IMR-90 (cell line): ENCODE results near the gene PDLIM4. TPM values are rescaled to one million over a fixed set of nuclear protein-coding genes. Genes with fewer than 3 reads are reported as not detected.

Source experiments
- ATAC-seq: fragments of 200-7000 bp; cut with Tn5 transposase; 2 replicates; pipeline ENCODE4 v1.9.1; 2020; ENCODE audit warnings: low read depth, mild to moderate bottlenecking, moderate library complexity
- Bru-seq: library from RNA; stranded (reverse); fragments of 400-500 nt; gene quantifications from one replicate; lab custom pipeline; 2021; lab: Mats Ljungman, UMichigan
- BruChase-seq, 2 experiments: library from RNA; stranded (reverse); fragments of 400-500 nt; gene quantifications; one replicate each; lab custom pipeline; 2021; lab: Mats Ljungman, UMichigan
- BruUV-seq: library from RNA; stranded (reverse); fragments of 400-500 nt; replicated peaks from 2 replicates; lab custom pipeline; 2021; lab: Mats Ljungman, UMichigan
- CTCF ChIA-PET: fragments of 300-600 bp; formaldehyde crosslinking; extraction: SDS; loops from one replicate; lab custom pipeline; 2021; ENCODE audit warnings: antibody characterized with exemption; lab: Yijun Ruan, JAX
- POLR2A ChIA-PET: fragments of 300-600 bp; sonication (Branson Sonifier 250); formaldehyde crosslinking; loops from one replicate; lab custom pipeline; 2022; ENCODE audit warnings: antibody characterized with exemption; ENCODE audit not compliant: unreplicated experiment; lab: Charles Lee
- DNase-seq: peaks from one replicate; pipeline ENCODE4 v3.0.0; 2013
- H2AFZ ChIP-seq: replicated peaks from 2 replicates; pipeline ENCODE3; 2013; ENCODE audit warnings: low read length, mild to moderate bottlenecking; ENCODE audit not compliant: poor library complexity
- H2AK5ac ChIP-seq: 2 replicates; pipeline ENCODE4 v1.6.1; 2013; ENCODE audit warnings: low read depth, low read length, inconsistent platforms
- H2AK9ac ChIP-seq: replicated peaks from 2 replicates; pipeline ENCODE3; 2013; ENCODE audit warnings: mild to moderate bottlenecking, low read depth, low read length, moderate library complexity; ENCODE audit not compliant: poor library complexity
- H2BK120ac ChIP-seq: 2 replicates; pipeline ENCODE4 v1.6.1; 2013; ENCODE audit warnings: low read depth, low read length, inconsistent platforms
- H2BK15ac ChIP-seq: 3 replicates; pipeline ENCODE4 v1.6.1; 2013; ENCODE audit warnings: low read depth, low read length, inconsistent platforms
- H2BK20ac ChIP-seq: 2 replicates; pipeline ENCODE4 v1.6.1; 2013; ENCODE audit warnings: low read depth, mild to moderate bottlenecking, inconsistent platforms, low read length, moderate library complexity
- H2BK5ac ChIP-seq: 2 replicates; pipeline ENCODE4 v1.6.1; 2013; ENCODE audit warnings: mild to moderate bottlenecking, low read depth, low read length, inconsistent platforms; ENCODE audit not compliant: poor library complexity, severe bottlenecking
- H3K14ac ChIP-seq: replicated peaks from 2 replicates; pipeline ENCODE4 v1.6.1; 2013; ENCODE audit warnings: low read depth, low read length, inconsistent platforms
- H3K18ac ChIP-seq: 2 replicates; pipeline ENCODE4 v1.6.1; 2013; ENCODE audit warnings: low read depth, low read length, control low read depth
- H3K23ac ChIP-seq: 2 replicates; pipeline ENCODE4 v1.6.1; 2013; ENCODE audit warnings: low read depth, low read length, inconsistent platforms
- H3K27ac ChIP-seq: 2 replicates; pipeline ENCODE4 v1.5.1; 2013; ENCODE audit warnings: mild to moderate bottlenecking, control low read depth, low read length; ENCODE audit not compliant: insufficient read depth
- H3K27me3 ChIP-seq: 2 replicates; pipeline ENCODE4 v1.6.1; 2013; ENCODE audit warnings: low read length; ENCODE audit not compliant: control insufficient read depth, insufficient read depth
- H3K36me3 ChIP-seq: 2 replicates; pipeline ENCODE4 v1.6.1; 2013; ENCODE audit warnings: low read length, mixed read lengths; ENCODE audit not compliant: control insufficient read depth, insufficient read depth
- H3K4ac ChIP-seq: 2 replicates; pipeline ENCODE4 v1.6.1; 2013; ENCODE audit warnings: low read depth, low read length, inconsistent platforms
- H3K4me1 ChIP-seq: 2 replicates; pipeline ENCODE4 v1.6.1; 2013; ENCODE audit warnings: low read length, mixed read lengths; ENCODE audit not compliant: control insufficient read depth, insufficient read depth
- H3K4me2 ChIP-seq: 2 replicates; pipeline ENCODE4 v1.6.1; 2013; ENCODE audit warnings: low read depth, mild to moderate bottlenecking, control low read depth, low read length, moderate library complexity
- H3K4me3 ChIP-seq: 2 replicates; pipeline ENCODE4 v1.5.1; 2013; ENCODE audit warnings: low read depth, mild to moderate bottlenecking, control low read depth, low read length, moderate library complexity; ENCODE audit not compliant: insufficient read depth
- H3K56ac ChIP-seq: 2 replicates; pipeline ENCODE4 v1.6.1; 2013; ENCODE audit warnings: low read length, inconsistent platforms; ENCODE audit not compliant: insufficient read depth; ENCODE audit errors: extremely low read depth
- H3K79me1 ChIP-seq, 2 experiments: 2 replicates each; pipeline ENCODE4 v1.6.1; 2013; ENCODE audit warnings: low read length in 2 of 2, inconsistent platforms in 1 of 2, low read depth in 1 of 2
- H3K9ac ChIP-seq: 2 replicates; pipeline ENCODE4 v1.6.1; 2013; ENCODE audit warnings: low read depth, low read length, control low read depth
- H3K9me1 ChIP-seq: 2 replicates; pipeline ENCODE4 v1.6.1; 2013; ENCODE audit warnings: low read length, inconsistent platforms; ENCODE audit not compliant: insufficient read depth
- H3K9me3 ChIP-seq: 2 replicates; pipeline ENCODE4 v1.6.1; 2013; ENCODE audit warnings: low read length; ENCODE audit not compliant: control insufficient read depth, insufficient read depth
- H4K20me1 ChIP-seq: 2 replicates; pipeline ENCODE4 v1.6.1; 2013; ENCODE audit warnings: low read length, inconsistent platforms; ENCODE audit not compliant: insufficient read depth
- H4K5ac ChIP-seq: 2 replicates; pipeline ENCODE4 v1.6.1; 2013; ENCODE audit warnings: mild to moderate bottlenecking, low read depth, low read length, control low read depth
- H4K8ac ChIP-seq, 2 experiments: 2 replicates each; pipeline ENCODE4 v1.6.1; 2013; ENCODE audit warnings: low read depth in 2 of 2, low read length in 2 of 2, control low read depth in 1 of 2, inconsistent platforms in 1 of 2
- H4K91ac ChIP-seq: 2 replicates; pipeline ENCODE4 v1.6.1; 2013; ENCODE audit warnings: low read depth, low read length, inconsistent platforms; ENCODE audit not compliant: insufficient read depth
- CHD1 ChIP-seq: IDR thresholded peaks from 2 replicates; pipeline ENCODE4 v1.6.1; 2012; ENCODE audit warnings: low read depth, low read length, improper control_type of control experiment
- ELK1 ChIP-seq: fragments of 150-350 bp; IDR thresholded peaks from 2 replicates; pipeline ENCODE4 v1.6.1; 2016; ENCODE audit warnings: low read depth, mild to moderate bottlenecking, low read length, moderate library complexity, borderline replicate concordance
- MXI1 ChIP-seq: IDR thresholded peaks from 2 replicates; pipeline ENCODE4 v1.6.1; 2012; ENCODE audit warnings: low read depth, mild to moderate bottlenecking, low read length, moderate library complexity, borderline replicate concordance
- POLR2A ChIP-seq: IDR thresholded peaks from 2 replicates; pipeline ENCODE4 v1.6.1; 2012; ENCODE audit warnings: mild to moderate bottlenecking, low read depth, low read length
- WGBS, 2 experiments: methylation state at CpG; one replicate each; pipeline versions ENCODE4 v1.1.5 to v1.1.7; 2013; ENCODE audit warnings: missing lambda C conversion rate in 2 of 2; ENCODE audit not compliant: insufficient read length in 1 of 2; ENCODE audit errors: extremely low coverage in 2 of 2; 5-methylcytosine and 5-hydroxymethylcytosine counted together
- dilution Hi-C: fragments of 300-500 bp; cut with HindIII; formaldehyde crosslinking; loops from one replicate; pipeline ENCODE4 v1.14.3; 2018; ENCODE audit warnings: low sequenced_read_pairs; ENCODE audit not compliant: unreplicated experiment
- in situ Hi-C: fragments of 300-500 bp; cut with MboI; formaldehyde crosslinking; loops from 3 replicates; pipeline ENCODE4 v1.14.3; 2019; ENCODE audit warnings: low sequenced_read_pairs, inconsistent platforms, mixed read lengths
- intact Hi-C: fragments of 100-400 bp; cut with micrococcal nuclease; formaldehyde crosslinking; loops from 2 replicates; pipeline ENCODE4 v1.10.0; 2022
- long read RNA-seq: library from polyadenylated mRNA; unstranded; transcript quantifications from one replicate; pipeline ENCODE4 v2.0.0, GENCODE V29; 2021; ENCODE audit not compliant: unreplicated experiment
- polyA plus RNA-seq, 3 experiments: library from polyadenylated mRNA; depleted of rRNA; stranded (reverse); fragments of >200 nt; gene quantifications; 2 replicates each; pipeline ENCODE4 v1.2.3, GENCODE V29; 2012; ENCODE audit warnings: low replicate concordance in 1 of 3
- total RNA-seq: library from RNA; depleted of rRNA; stranded (reverse); fragments of >200 nt; gene quantifications from 2 replicates; pipeline ENCODE4 v1.2.3, GENCODE V29; 2012; rRNA removed

PDLIM4 gene, protein sequence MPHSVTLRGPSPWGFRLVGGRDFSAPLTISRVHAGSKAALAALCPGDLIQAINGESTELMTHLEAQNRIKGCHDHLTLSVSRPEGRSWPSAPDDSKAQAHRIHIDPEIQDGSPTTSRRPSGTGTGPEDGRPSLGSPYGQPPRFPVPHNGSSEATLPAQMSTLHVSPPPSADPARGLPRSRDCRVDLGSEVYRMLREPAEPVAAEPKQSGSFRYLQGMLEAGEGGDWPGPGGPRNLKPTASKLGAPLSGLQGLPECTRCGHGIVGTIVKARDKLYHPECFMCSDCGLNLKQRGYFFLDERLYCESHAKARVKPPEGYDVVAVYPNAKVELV
- total RNA-seq (61.1 and 97.5 TPM in 2 replicates), polyA plus RNA-seq (2012; rRNA removed) (214 and 225 TPM in 2 replicates), Bru-seq, nascent RNA (percentile 86 among the genes with signal in this experiment), BruChase-seq, experiment 1, labeled RNA remaining after a 6-hour chase (percentile 56 among the genes with signal in this experiment), BruChase-seq, experiment 2, labeled RNA remaining after a 2-hour chase (percentile 58 among the genes with signal in this experiment)
- polyA plus RNA-seq (2012; cell fraction: cytosol; rRNA removed) = 62.0 and 132 TPM in 2 replicates
- polyA plus RNA-seq (2012; cell fraction: nucleus; rRNA removed; ENCODE audit: low replicate concordance) = 199 and 416 TPM in 2 replicates
- long read RNA-seq, transcript PDLIM4-201 (7 exons, 2,282 nt) = major isoform, 126 of 155 reads
- long read RNA-seq, partial matches to known transcripts = 10 of 155 reads
- long read RNA-seq, other reads (novel, unspliced or antisense) = 17 of 155 reads

DNA sequence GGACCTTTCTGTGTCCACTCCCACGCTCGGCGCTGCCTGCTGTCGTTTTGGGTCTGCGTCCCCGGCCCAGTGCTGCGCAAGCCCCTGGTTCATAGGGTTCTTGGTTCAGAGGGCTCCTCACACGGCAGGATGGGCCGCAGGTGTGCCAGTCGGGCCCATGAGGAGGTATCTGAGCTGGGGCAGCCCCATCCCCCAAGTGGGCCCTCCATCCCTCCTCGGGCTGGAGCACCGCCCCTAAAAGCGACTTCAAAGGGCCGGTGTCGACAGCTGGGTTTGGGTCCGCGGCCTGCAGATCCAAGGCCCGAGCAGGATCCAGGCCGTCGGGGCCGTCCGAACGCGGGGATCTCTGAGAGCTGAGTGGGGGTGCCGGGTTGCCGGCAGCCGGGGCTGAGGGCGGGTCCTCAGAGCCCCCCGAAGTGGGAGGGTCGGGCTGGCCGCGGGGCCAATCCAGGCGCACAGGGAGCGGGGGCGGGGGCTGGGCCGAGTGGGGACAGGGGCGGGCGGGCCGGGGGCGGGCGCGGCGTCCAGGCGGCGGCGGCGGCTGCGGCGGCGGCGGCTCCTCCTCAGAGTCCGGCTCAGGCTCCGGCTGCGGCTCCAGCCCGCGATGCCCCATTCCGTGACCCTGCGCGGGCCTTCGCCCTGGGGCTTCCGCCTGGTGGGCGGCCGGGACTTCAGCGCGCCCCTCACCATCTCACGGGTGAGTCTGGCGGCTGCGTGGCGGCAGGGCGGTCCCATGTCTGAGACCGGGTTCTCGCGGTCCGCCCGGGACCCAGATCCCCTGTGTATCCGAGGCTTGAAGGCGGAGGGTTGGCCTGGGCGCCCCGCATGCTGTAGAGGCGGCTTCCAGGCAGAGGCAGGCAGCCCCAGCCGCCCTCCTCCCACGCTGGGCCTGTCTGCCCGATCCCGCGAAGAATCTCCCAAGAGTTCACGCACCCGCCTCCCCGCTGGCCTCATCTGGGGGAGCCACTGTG lies at the start of gene PDLIM4:
Gene PDLIM4, plus strand, starts transcription at position 566 of the 971 bp plus-strand sequence. Its CDS starts 39 bp downstream, at position 605.
- Histone ChIP-seq H3K79me1 (peaks cover 16 to 51% of the 10 kb centered on the region in 2 experiments; a peak in 3 of 4 replicates), H2BK120ac (peak within 1 kb of the TSS; percentile 71), H3K23ac (peak within 1 kb of the TSS; percentile 91), H2AK9ac (peak within 1 kb of the TSS; percentile 97), H3K36me3 (peaks cover 6% of the 10 kb centered on the region), H2BK15ac (peak within 1 kb of the TSS; percentile 76; the same call in 1 of the 3 replicates), H4K91ac (peak within 1 kb of the TSS; percentile 83), H3K4me2 (peak within 1 kb of the TSS; percentile 79), H3K4me1 (peaks cover 32% of the 10 kb centered on the region), H3K9ac (peak within 1 kb of the TSS; percentile 81), H3K4ac (peak within 1 kb of the TSS; percentile 92), H4K5ac (peak within 1 kb of the TSS; percentile 11), H3K27ac (peak within 1 kb of the TSS; percentile 97), H4K20me1 (peaks cover 34% of the 10 kb centered on the region), H3K27me3 (no peaks in the 10 kb centered on the region), H3K56ac (peak within 1 kb of the TSS; percentile 96), H2AFZ (peak within 1 kb of the TSS; percentile 97), H2BK5ac (peak within 1 kb of the TSS; percentile 97), H4K8ac (peak within 1 kb of the TSS; percentile 78 to 89), H3K9me1 (peaks cover 30% of the 10 kb centered on the region), H2BK20ac (peak within 1 kb of the TSS; percentile 53), H2AK5ac (peak within 1 kb of the TSS; percentile 94), H3K9me3 (no peaks in the 10 kb centered on the region), H3K14ac (peak within 1 kb of the TSS; percentile 92), H3K18ac (peak within 1 kb of the TSS; percentile 25), H3K4me3 (peak within 1 kb of the TSS; percentile 92)
- DNase-seq = no peak
- TSS peak; percentile 45 for BruUV-seq
- CTCF ChIA-PET = no interaction called here
- ATAC-seq = peak; percentile 50
- dilution Hi-C loops (no loop called here), intact Hi-C loops (loop anchor here (5.0 kb wide), 1 partner anchor 65 kb away; no protein-coding TSS in a partner anchor), in situ Hi-C loops (no loop called here)
- TF ChIP-seq POLR2A (peak; percentile 55; the same call in 1 of the 2 replicates), ELK1 (no peak), CHD1 (0 out of 2 replicates have a peak, but pooled peaks have one; percentile 2), MXI1 (no peak)
- WGBS, 2 experiments = 17% methylated on average over 22 of the region's 88 CpGs; no CpG with 5 or more reads in 1 of the 2 experiments
- POLR2A ChIA-PET = no interaction called here
